MM.1S (cell line): ENCODE results near the gene FCHSD2.

ENCODE experiments used
- EZH2 ChIP-seq: fragments of 300-600 bp; sonication (generic); optimal IDR thresholded peaks from 2 replicates; pipeline ENCODE3; 2017; ENCODE audit warnings: low read depth, mild to moderate bottlenecking, antibody characterized with exemption, low read length, mixed read lengths
- EZH2phosphoT487 ChIP-seq: fragments of 300-600 bp; sonication (generic); IDR thresholded peaks from 2 replicates; pipeline ENCODE4 v1.6.1; 2018; ENCODE audit warnings: antibody characterized with exemption, low read length
- TF ChIP-seq, protein P1 (sequence below): fragments of 300-600 bp; sonication (generic); IDR thresholded peaks from 2 replicates; pipeline ENCODE4 v1.5.1; 2016; ENCODE audit warnings: antibody characterized with exemption, low read length, mixed read lengths

DNA sequence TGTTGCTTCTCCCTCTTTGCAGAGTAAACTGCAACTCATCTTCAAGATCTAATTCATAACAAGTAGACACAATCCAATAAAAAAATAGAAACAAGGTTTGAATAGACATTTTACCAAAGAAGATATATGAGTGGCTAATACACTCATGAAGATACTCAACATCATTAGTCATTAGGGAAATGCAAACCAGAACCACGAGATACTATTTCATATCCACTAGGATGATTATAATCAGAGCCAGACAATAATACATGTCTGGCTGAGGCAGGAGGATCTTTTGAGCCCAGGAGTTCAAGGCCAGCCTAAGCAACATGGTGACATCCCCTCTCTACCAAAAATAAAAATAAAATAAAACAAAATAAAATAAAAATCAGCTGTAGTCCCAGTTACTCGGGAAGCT lies 242.9 kb downstream of the FCHSD2 start:
- TF ChIP-seq, protein P1, sequence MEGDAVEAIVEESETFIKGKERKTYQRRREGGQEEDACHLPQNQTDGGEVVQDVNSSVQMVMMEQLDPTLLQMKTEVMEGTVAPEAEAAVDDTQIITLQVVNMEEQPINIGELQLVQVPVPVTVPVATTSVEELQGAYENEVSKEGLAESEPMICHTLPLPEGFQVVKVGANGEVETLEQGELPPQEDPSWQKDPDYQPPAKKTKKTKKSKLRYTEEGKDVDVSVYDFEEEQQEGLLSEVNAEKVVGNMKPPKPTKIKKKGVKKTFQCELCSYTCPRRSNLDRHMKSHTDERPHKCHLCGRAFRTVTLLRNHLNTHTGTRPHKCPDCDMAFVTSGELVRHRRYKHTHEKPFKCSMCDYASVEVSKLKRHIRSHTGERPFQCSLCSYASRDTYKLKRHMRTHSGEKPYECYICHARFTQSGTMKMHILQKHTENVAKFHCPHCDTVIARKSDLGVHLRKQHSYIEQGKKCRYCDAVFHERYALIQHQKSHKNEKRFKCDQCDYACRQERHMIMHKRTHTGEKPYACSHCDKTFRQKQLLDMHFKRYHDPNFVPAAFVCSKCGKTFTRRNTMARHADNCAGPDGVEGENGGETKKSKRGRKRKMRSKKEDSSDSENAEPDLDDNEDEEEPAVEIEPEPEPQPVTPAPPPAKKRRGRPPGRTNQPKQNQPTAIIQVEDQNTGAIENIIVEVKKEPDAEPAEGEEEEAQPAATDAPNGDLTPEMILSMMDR, result no peak
- TF ChIP-seq EZH2 (no peak), EZH2phosphoT487 (no peak)
